WTC11 (cell line): ENCODE data around the gene PATL2. TPM values are rescaled to one million over a fixed set of nuclear protein-coding genes. Genes with fewer than 3 reads are reported as not detected.

Experiments
- CREB1 ChIP-seq: sonication (generic); formaldehyde crosslinking; IDR thresholded peaks from 2 replicates; pipeline ENCODE4 v1.8.0; 2023; ENCODE audit warnings: mild to moderate bottlenecking, missing genetic modification reagents
- CREM ChIP-seq: sonication (generic); formaldehyde crosslinking; IDR thresholded peaks from 2 replicates; pipeline ENCODE4 v1.8.1; 2022; ENCODE audit warnings: mild to moderate bottlenecking, missing genetic modification reagents, moderate library complexity
- ELF4 ChIP-seq: sonication (generic); formaldehyde crosslinking; IDR thresholded peaks from 2 replicates; pipeline ENCODE4 v1.8.1; 2022; ENCODE audit warnings: low read depth, mild to moderate bottlenecking, moderate library complexity, missing genetic modification reagents
- FOXJ3 ChIP-seq: sonication (generic); formaldehyde crosslinking; IDR thresholded peaks from 2 replicates; pipeline ENCODE4 v1.9.0; 2021; ENCODE audit warnings: missing genetic modification reagents, mild to moderate bottlenecking, borderline replicate concordance
- FOXP1 ChIP-seq: sonication (generic); formaldehyde crosslinking; IDR thresholded peaks from 2 replicates; pipeline ENCODE4 v1.8.0; 2022; ENCODE audit warnings: missing genetic modification reagents, mild to moderate bottlenecking, moderate library complexity, borderline replicate concordance
- GABPB1 ChIP-seq: sonication (generic); formaldehyde crosslinking; IDR thresholded peaks from 2 replicates; pipeline ENCODE4 v1.8.1; 2023; ENCODE audit warnings: mild to moderate bottlenecking, missing genetic modification reagents
- HMGXB4 ChIP-seq: sonication (generic); formaldehyde crosslinking; IDR thresholded peaks from 2 replicates; pipeline ENCODE4 v1.8.1; 2023; ENCODE audit warnings: mild to moderate bottlenecking, moderate library complexity, missing genetic modification reagents
- JAZF1 ChIP-seq: fragments of 250-450 bp; sonication (Bioruptor Pico); IDR thresholded peaks from 2 replicates; pipeline ENCODE4 v1.9.0; 2021; ENCODE audit warnings: moderate library complexity, mild to moderate bottlenecking, inconsistent platforms
- MXD4 ChIP-seq: fragments of 250-450 bp; sonication (Bioruptor Pico); IDR thresholded peaks from 2 replicates; pipeline ENCODE4 v1.8.0; 2021; ENCODE audit warnings: mild to moderate bottlenecking, moderate library complexity, borderline replicate concordance
- MYBL2 ChIP-seq: sonication (generic); formaldehyde crosslinking; IDR thresholded peaks from 2 replicates; pipeline ENCODE4 v1.8.1; 2023; ENCODE audit warnings: mild to moderate bottlenecking, moderate library complexity, missing genetic modification reagents
- NFE2L1 ChIP-seq: sonication (generic); formaldehyde crosslinking; IDR thresholded peaks from 2 replicates; pipeline ENCODE4 v1.8.1; 2023; ENCODE audit warnings: missing genetic modification reagents
- NR2C2 ChIP-seq: sonication (generic); formaldehyde crosslinking; IDR thresholded peaks from 2 replicates; pipeline ENCODE4 v1.8.0; 2022; ENCODE audit warnings: mild to moderate bottlenecking, missing genetic modification reagents
- NR3C1 ChIP-seq: sonication (generic); formaldehyde crosslinking; conservative IDR thresholded peaks from 2 replicates; pipeline ENCODE4 v1.8.1; 2023; ENCODE audit warnings: low read depth, mild to moderate bottlenecking, missing genetic modification reagents
- RORB ChIP-seq: fragments of 250-450 bp; sonication (Bioruptor Pico); IDR thresholded peaks from 2 replicates; pipeline ENCODE4 v1.9.0; 2021; ENCODE audit warnings: mild to moderate bottlenecking
- SMAD4 ChIP-seq: sonication (generic); formaldehyde crosslinking; IDR thresholded peaks from 2 replicates; pipeline ENCODE4 v1.8.0; 2022; ENCODE audit warnings: mild to moderate bottlenecking, missing genetic modification reagents
- SP1 ChIP-seq: sonication (generic); formaldehyde crosslinking; conservative IDR thresholded peaks from 2 replicates; pipeline ENCODE4 v1.8.1; 2022; ENCODE audit warnings: missing genetic modification reagents
- TEAD1 ChIP-seq: sonication (generic); formaldehyde crosslinking; IDR thresholded peaks from 2 replicates; pipeline ENCODE4 v1.8.0; 2022; ENCODE audit warnings: mild to moderate bottlenecking, missing genetic modification reagents
- USF1 ChIP-seq: sonication (generic); formaldehyde crosslinking; IDR thresholded peaks from 2 replicates; pipeline ENCODE4 v1.8.0; 2022; ENCODE audit warnings: mild to moderate bottlenecking, missing genetic modification reagents
- ZMAT4 ChIP-seq: fragments of 250-450 bp; sonication (Bioruptor Pico); IDR thresholded peaks from 2 replicates; pipeline ENCODE4 v1.9.0; 2021; ENCODE audit warnings: mild to moderate bottlenecking
- ZNF396 ChIP-seq: fragments of 250-450 bp; sonication (Bioruptor Pico); IDR thresholded peaks from 2 replicates; pipeline ENCODE4 v1.8.0; 2021; ENCODE audit warnings: mild to moderate bottlenecking, moderate library complexity, borderline replicate concordance
- ZNF423 ChIP-seq: fragments of 250-450 bp; sonication (Bioruptor Pico); IDR thresholded peaks from 2 replicates; pipeline ENCODE4 v2.1.2; 2022; ENCODE audit warnings: mild to moderate bottlenecking, moderate library complexity
- ZSCAN18 ChIP-seq: fragments of 250-450 bp; sonication (Bioruptor Pico); IDR thresholded peaks from 2 replicates; pipeline ENCODE4 v2.1.2; 2022; ENCODE audit warnings: mild to moderate bottlenecking, moderate library complexity
- total RNA-seq: library from RNA; stranded (reverse); gene quantifications from 3 replicates; pipeline ENCODE4 v1.2.3, GENCODE V29; 2021
- TF ChIP-seq, protein P1 (sequence below): sonication (generic); formaldehyde crosslinking; IDR thresholded peaks from 2 replicates; pipeline ENCODE4 v1.8.0; 2023; ENCODE audit warnings: mild to moderate bottlenecking, missing genetic modification reagents
- TF ChIP-seq, protein P2 (sequence below): sonication (generic); formaldehyde crosslinking; IDR thresholded peaks from 2 replicates; pipeline ENCODE4 v1.8.1; 2022; ENCODE audit warnings: missing genetic modification reagents, borderline replicate concordance
- TF ChIP-seq, protein P3 (sequence below): sonication (generic); formaldehyde crosslinking; IDR thresholded peaks from 2 replicates; pipeline ENCODE4 v1.8.0; 2022; ENCODE audit warnings: mild to moderate bottlenecking, missing genetic modification reagents
- TF ChIP-seq, protein P4 (sequence below): sonication (generic); formaldehyde crosslinking; IDR thresholded peaks from 2 replicates; pipeline ENCODE4 v1.8.1; 2023; ENCODE audit warnings: mild to moderate bottlenecking, missing genetic modification reagents, moderate library complexity
- TF ChIP-seq, protein P5 (sequence below): sonication (generic); formaldehyde crosslinking; IDR thresholded peaks from 2 replicates; pipeline ENCODE4 v1.8.0; 2022; ENCODE audit warnings: mild to moderate bottlenecking, missing genetic modification reagents

Gene PATL2
- total RNA-seq, 1 experiment from 2014 or later, result 0.59 TPM

DNA sequence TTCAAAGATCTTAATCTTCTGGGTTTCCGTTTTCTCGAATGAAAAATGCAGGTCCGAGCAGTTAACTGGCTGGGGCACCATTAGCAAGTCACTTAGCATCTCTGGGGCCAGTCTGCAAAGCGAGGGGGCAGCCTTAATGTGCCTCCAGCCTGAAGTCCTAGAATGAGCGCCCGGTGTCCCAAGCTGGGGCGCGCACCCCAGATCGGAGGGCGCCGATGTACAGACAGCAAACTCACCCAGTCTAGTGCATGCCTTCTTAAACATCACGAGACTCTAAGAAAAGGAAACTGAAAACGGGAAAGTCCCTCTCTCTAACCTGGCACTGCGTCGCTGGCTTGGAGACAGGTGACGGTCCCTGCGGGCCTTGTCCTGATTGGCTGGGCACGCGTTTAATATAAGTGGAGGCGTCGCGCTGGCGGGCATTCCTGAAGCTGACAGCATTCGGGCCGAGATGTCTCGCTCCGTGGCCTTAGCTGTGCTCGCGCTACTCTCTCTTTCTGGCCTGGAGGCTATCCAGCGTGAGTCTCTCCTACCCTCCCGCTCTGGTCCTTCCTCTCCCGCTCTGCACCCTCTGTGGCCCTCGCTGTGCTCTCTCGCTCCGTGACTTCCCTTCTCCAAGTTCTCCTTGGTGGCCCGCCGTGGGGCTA is at the start of gene PATL2, which contains the start of gene B2M (continued):
- TF ChIP-seq MYBL2 (CRISPR knock-in tag) (no peak), ZNF423 (no peak), RORB (CRISPR knock-in tag) (no peak), ZNF396 (CRISPR knock-in tag) (no peak), NR2C2 (no peak), ELF4 (CRISPR knock-in tag) (no peak), GABPB1 (CRISPR knock-in tag) (peak; percentile 70), NFE2L1 (CRISPR knock-in tag) (0 out of 2 replicates have a peak, but pooled peaks have one; percentile 52), JAZF1 (no peak), CREM (CRISPR knock-in tag) (peak; percentile 89; the same call in 1 of the 2 replicates), NR3C1 (CRISPR knock-in tag) (no peak), FOXJ3 (CRISPR knock-in tag) (no peak), ZSCAN18 (CRISPR knock-in tag) (no peak), HMGXB4 (no peak), FOXP1 (CRISPR knock-in tag) (no peak; the same call in 1 of the 2 replicates), CREB1 (CRISPR knock-in tag) (no peak), TEAD1 (CRISPR knock-in tag) (peak; percentile 71; the same call in 1 of the 2 replicates), MXD4 (CRISPR knock-in tag) (no peak), USF1 (peak; percentile 48; the same call in 1 of the 2 replicates), SP1 (CRISPR knock-in tag) (no peak; the same call in 1 of the 2 replicates), SMAD4 (CRISPR knock-in tag) (no peak), ZMAT4 (CRISPR knock-in tag) (no peak)
- TF ChIP-seq, protein P1, sequence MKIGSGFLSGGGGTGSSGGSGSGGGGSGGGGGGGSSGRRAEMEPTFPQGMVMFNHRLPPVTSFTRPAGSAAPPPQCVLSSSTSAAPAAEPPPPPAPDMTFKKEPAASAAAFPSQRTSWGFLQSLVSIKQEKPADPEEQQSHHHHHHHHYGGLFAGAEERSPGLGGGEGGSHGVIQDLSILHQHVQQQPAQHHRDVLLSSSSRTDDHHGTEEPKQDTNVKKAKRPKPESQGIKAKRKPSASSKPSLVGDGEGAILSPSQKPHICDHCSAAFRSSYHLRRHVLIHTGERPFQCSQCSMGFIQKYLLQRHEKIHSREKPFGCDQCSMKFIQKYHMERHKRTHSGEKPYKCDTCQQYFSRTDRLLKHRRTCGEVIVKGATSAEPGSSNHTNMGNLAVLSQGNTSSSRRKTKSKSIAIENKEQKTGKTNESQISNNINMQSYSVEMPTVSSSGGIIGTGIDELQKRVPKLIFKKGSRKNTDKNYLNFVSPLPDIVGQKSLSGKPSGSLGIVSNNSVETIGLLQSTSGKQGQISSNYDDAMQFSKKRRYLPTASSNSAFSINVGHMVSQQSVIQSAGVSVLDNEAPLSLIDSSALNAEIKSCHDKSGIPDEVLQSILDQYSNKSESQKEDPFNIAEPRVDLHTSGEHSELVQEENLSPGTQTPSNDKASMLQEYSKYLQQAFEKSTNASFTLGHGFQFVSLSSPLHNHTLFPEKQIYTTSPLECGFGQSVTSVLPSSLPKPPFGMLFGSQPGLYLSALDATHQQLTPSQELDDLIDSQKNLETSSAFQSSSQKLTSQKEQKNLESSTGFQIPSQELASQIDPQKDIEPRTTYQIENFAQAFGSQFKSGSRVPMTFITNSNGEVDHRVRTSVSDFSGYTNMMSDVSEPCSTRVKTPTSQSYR (CRISPR knock-in tag), result 0 out of 2 replicates have a peak, but pooled peaks have one; percentile 46
- TF ChIP-seq, protein P2, sequence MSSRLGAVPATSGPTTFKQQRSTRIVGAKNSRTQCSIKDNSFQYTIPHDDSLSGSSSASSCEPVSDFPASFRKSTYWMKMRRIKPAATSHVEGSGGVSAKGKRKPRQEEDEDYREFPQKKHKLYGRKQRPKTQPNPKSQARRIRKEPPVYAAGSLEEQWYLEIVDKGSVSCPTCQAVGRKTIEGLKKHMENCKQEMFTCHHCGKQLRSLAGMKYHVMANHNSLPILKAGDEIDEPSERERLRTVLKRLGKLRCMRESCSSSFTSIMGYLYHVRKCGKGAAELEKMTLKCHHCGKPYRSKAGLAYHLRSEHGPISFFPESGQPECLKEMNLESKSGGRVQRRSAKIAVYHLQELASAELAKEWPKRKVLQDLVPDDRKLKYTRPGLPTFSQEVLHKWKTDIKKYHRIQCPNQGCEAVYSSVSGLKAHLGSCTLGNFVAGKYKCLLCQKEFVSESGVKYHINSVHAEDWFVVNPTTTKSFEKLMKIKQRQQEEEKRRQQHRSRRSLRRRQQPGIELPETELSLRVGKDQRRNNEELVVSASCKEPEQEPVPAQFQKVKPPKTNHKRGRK (CRISPR knock-in tag), result no peak
- TF ChIP-seq, protein P3, sequence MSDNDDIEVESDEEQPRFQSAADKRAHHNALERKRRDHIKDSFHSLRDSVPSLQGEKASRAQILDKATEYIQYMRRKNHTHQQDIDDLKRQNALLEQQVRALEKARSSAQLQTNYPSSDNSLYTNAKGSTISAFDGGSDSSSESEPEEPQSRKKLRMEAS (CRISPR knock-in tag), result peak; percentile 39
- TF ChIP-seq, protein P4, sequence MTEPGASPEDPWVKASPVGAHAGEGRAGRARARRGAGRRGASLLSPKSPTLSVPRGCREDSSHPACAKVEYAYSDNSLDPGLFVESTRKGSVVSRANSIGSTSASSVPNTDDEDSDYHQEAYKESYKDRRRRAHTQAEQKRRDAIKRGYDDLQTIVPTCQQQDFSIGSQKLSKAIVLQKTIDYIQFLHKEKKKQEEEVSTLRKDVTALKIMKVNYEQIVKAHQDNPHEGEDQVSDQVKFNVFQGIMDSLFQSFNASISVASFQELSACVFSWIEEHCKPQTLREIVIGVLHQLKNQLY (CRISPR knock-in tag), result no peak
- TF ChIP-seq, protein P5, sequence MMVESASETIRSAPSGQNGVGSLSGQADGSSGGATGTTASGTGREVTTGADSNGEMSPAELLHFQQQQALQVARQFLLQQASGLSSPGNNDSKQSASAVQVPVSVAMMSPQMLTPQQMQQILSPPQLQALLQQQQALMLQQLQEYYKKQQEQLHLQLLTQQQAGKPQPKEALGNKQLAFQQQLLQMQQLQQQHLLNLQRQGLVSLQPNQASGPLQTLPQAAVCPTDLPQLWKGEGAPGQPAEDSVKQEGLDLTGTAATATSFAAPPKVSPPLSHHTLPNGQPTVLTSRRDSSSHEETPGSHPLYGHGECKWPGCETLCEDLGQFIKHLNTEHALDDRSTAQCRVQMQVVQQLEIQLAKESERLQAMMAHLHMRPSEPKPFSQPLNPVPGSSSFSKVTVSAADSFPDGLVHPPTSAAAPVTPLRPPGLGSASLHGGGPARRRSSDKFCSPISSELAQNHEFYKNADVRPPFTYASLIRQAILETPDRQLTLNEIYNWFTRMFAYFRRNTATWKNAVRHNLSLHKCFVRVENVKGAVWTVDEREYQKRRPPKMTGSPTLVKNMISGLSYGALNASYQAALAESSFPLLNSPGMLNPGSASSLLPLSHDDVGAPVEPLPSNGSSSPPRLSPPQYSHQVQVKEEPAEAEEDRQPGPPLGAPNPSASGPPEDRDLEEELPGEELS (CRISPR knock-in tag), result no peak
